ENCODE results near the gene HIVEP3.

Gene HIVEP3

DNA sequence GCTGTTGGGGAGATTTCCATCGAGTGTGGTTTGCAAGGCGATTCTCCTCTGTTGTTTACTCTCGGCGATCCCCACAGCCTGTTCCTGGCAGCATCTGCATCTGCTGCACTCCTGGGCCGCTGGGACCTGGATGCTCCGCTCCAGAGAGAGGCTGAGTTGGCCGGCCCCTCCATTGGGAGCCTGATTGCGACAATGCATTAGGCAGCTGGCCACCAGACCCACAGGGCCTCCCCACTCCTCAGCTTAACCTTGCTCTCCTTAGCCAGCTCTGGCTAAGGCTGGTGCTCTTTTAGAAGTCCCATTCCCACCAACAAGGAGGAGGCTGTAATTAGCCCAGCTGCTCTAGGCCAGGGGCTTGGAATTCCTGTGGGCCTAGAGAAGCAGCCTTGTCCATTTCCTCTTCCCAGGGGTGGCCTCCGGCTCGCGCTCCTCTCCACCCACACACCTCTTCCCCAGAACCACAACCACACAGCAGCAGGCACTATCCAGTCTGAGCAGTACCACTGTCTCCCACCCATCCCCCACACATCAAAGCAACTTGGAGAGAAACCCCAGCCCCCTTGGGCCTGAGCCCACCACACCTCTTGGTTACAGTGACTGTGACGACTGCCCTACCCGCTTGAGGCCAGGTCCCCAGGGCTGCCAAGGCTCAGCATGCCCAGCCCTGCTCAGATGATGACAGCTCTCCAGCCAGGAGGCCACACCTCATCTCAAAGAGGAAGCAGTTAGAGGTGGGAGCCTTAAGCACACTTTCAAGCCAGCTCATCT, 240.4 kb downstream of the HIVEP3 start:
- no peak for DNase-seq

DNA sequence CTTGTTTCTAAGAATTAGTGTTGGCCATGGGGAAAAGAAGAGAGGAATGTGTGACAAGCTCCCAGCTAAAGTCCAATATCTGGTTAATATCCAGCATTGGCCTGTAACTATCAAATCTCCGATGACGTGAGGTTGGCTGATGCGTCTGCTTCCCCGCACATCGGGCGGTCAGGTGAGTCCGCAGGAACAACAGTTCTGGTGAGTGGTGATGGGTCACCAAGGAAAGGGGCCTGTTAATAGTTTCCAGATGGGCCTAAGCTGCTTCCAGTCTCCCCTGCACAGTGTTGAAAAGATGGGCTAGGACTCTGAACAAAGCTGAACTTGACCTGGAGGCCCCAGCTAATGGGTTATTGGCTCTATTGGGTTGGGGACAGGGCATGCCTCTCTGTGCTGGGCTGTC, 241.1 kb downstream of the HIVEP3 start:
- DNase-seq = no peak

DNA sequence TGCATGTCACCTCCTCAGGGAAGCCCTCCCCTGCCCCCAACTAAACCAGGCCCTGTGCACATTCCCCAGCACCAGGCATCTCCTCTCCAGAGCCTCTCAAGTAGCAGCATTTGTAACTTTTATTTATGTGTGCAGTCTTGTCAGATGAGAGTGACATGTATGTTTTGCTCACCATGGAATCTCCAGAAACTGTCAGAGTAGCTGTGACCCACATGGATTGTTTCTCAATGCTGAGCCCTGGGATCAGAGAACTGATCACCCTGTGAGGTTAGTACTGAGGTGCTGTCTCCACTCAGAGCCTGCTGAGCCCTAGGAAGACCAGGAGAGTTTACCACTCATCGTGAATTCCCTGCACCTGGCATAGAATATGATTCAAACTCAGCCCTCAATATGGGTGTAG, 243.3 kb downstream of the HIVEP3 start:
- no peak for DNase-seq

GRCh38 chr1:41674522-41674921, 244.2 kb downstream of the HIVEP3 start:
- no peak for DNase-seq

GRCh38 chr1:41673806-41674205, 244.9 kb downstream of the HIVEP3 start:
- peak; percentile 64 for DNase-seq

GRCh38 chr1:41673378-41673777, 245.3 kb downstream of the HIVEP3 start:
- DNase-seq = peak; percentile 65

DNA sequence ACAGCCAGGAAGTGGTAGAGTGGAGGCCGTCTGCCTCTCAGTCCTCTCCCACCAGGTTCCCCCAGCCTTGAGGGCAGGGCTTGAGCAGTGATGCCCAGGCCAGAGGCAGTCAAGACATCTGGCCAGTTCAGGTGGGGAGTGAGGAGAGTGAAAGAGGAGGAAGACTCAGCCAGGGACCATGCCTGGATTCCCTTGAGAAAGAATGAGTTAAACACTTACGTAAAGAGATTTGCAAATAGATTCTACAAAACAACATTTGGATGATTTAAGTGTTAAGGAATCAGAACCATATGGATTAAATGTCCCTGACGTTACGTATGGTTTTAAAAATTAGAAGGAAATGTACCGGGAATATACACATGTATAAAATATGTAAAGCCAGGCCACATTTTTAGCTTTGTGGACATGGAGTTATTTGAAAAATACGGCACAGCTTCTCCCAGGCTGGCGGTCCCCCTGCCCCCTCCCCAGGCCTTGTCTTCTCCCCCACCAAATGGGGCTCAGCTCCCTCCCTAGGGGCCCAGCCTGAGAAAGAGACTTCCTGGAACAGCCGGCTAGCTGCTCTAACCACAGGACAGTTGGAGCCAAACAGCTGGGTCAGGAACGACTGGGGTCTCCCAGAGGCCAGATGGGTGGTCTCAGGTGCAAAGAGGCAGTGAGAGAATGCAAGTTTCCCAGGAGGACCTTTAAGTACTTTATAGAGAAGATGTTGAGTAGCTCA, 245.9 kb downstream of the HIVEP3 start:
- DNase-seq = no peak

GRCh38 chr1:41672173-41672572, 246.5 kb downstream of the HIVEP3 start:
- no peak for DNase-seq

DNA sequence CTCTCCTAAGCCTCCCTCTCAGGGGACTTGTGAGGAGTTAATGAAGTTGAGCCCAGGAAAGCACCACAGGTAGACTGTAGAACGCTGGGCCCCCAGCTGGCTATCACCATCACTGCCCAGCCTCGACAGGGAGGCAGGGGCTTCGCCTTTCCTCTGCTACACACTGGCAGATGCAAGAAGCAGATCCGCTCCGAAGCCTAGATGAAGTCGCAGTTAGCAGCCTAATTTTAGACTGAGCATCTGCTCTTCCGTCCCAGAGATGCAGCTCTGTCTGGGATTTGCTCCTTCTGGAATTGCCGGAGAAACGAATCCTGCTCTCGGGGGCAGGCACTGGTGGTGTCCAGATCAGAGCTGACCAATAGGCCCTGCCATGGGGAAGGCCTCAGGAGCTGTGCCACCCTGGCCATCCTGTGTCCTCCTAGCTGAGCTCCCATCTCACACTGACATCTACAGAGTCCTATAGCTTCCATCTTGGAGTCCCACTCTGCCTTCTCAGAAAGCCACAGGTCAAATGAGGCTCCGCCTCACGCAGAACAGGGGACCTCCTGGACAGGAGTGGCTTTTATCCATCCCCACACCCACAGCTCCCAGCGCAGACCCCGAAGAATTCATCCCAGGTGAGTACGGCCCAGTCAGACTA, 247.5 kb downstream of the HIVEP3 start:
- no peak for DNase-seq

DNA sequence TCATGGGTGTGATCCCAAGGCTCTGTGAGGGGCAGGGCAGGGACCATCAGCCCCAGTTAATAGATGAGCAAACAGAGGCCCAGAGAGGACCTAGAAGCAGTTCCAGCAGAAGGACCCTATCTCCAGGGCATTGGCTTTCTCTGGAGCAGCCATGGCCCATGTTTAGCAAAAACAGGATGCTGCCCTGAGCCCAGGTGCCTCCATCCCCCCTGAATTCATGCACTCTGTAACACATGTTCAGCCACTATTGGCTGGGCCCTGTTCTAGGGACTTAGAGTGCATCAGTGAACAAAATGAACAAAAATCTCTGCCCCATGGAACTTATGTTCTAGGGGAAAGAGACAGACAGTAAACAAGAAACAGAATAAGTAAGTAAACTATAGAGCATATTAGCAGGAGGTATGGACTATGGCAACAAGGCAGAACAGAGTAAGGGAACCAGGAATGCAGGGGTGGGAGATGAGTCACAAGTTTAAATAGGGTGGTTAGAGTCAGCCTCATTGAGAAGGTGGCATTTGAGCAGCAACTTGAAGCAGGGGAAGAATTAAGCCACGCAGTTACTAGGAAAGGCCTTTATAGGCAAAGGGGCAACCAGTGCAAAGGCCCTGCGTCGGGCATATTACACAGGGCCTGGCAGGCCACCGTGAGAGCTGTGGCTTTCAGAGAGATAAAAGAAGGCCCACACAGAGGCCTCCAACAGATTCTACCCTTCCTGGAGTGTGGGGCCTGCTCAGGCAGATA, 248.3 kb downstream of the HIVEP3 start:
- peak; percentile 66 for DNase-seq

DNA sequence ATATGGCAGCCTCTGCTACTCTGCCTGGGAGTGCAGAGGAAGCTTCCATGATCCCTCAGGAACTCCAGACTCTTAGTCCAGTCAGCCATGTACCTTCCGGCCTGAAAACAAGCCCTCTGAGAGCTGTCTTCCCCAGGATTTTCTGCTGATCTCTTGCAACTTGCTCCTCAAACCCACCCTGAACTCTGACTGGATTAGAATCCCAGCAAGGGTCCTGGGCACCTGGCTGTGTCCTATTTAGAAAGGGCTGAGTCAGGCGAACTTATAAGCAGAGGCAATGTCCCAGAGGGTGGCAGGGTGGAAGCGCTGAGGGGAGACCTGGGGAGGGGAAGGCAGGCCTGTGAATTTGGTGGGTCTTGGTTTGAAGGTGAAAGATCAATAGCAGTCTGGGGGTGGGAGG, 249.8 kb downstream of the HIVEP3 start:
- no peak for DNase-seq

DNA sequence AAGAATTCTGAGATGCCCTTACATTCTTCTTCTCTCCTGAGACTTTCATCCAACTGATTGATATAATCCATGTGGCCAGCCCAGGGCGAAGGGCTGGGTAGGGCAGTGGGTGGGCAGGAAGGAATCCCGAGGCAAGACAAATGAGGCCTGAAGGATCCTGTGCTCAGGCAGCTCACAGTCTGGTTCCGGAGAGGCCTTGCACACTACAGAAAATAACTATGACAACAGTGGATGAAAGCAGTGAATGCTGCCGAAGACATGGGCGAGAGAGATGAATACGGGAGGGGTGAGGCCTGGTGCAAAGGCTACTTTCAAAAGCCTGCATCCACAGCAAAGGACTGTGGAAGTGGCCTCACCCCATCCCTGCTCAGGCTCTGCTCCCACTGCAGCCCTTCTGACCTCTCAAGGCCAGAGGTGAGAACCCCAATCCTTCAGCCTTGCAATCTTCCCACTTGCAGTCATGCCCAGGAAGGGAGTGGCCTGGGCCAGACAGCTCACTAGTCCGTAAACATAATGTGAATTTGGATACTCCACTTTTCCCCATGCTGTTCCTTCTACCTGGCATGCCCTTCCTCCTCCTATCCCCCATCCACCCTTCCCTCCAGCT, 250.6 kb downstream of the HIVEP3 start:
- no peak for DNase-seq

GRCh38 chr1:41666981-41667631, 251.6 kb downstream of the HIVEP3 start:
- DNase-seq = peak; percentile 82

DNA sequence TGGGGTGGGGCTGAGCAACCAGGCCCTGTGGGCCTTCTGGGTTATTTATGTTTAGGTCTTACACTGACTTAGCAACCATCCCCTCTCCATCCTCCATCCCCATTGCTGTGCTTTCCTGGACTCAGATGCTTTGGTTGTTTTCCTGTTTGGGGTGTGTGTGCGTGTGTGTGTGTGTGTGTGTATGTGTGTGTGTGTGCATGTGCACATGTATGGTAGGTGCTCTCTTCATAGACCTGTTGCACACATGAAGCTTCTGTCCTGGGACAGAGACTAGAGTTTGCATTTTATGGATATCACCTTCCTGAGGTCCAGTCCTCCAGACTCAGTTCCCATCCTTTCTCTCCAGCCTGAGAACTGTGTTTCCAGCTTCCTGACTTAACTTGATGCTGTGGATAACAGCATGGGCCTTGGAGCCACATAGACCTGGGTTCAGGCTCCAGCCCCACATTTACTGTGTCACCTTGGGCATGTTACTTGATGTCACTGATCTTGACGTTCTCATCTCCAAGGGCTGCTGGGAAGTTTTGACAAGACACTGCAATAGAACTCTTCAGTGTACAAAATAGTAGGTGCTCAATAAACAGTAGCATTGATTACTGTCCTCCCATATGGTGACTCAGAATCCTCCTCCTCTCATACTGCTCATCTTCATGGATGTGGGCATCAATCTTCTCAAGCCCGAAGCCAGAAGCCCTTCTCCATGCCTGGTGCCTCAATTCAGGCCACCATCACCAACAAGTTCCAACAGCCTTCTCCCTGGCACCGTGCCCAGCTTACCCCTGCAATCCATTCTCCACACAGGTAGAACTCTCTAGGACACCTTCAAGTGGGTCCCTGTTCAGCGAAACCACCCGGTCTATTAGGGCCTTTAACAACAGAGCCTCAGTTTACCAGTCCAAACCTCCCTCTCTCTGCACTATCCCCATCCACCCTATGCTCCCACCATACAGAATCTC, 252.5 kb downstream of the HIVEP3 start:
- DNase-seq = no peak

DNA sequence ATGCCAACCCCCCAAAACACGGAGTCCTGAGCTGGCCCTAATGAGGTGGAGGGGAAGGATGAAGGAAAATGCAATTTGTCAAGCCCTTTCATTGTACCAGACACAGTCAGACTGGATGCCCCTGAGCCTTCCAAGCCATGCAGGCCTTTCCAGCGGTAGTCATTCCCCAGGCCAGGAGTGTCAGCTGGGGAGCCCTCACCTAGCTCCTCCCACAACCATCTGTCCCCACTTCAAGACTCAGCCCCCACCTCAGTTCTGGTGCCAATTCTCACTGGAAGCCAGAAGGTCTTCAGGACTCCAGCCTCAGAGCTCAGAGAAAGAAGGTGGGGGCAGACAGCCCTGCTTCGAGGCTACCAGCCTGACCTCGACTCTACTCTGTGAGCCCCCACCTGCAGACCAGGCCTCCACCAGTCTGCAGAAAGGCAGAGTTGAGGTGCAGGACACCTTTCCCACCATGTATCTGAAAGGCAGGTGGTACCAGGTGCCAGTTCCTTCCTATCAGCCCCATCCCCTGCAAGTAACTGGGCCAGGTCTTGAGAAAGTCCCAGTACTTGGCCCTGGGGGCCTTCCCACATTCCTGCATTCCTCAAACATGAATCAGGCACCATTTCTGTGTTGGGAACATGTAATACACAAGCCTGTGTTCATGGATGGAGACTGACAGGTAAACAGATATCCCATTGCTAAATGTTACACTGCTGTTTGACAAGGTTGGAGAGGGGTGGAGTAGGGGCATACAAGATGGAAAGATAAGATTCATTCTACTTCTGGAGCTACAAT, 253.7 kb downstream of the HIVEP3 start:
- no peak for DNase-seq

DNA sequence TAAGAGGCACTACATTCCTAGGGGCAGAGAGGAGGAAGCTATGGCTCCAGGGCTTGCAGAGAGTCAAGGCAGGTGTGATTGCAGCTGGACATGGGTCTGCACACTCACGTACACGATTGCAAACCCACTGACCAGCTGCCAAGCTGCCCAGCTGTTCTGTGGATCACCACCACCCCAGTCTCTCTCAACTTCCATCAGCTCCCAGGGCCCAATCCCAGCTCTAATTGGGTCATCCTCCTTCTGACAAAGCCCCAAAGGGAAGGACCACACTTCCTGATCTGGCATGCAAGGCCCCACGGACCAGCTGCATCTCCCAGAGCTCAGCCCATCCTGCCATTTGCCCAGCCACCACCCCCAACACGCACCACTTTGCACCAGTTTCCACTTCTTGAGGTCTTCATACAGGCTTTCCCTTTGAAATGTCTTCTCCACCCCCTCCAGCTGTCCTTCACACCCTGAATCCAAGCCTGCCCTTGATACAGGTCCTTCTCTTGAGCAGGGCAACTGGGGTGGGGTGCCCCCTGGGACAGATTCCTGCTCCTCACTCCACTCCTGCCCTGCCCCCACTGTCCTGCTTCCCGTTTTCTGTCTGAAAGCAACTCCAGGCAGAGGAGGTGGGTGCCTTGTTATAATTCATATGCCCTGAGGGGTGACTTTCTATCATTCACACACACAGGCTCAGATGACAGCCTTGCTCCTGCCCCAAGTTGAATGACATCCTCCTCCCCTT, 254.9 kb downstream of the HIVEP3 start:
- DNase-seq = no peak

DNA sequence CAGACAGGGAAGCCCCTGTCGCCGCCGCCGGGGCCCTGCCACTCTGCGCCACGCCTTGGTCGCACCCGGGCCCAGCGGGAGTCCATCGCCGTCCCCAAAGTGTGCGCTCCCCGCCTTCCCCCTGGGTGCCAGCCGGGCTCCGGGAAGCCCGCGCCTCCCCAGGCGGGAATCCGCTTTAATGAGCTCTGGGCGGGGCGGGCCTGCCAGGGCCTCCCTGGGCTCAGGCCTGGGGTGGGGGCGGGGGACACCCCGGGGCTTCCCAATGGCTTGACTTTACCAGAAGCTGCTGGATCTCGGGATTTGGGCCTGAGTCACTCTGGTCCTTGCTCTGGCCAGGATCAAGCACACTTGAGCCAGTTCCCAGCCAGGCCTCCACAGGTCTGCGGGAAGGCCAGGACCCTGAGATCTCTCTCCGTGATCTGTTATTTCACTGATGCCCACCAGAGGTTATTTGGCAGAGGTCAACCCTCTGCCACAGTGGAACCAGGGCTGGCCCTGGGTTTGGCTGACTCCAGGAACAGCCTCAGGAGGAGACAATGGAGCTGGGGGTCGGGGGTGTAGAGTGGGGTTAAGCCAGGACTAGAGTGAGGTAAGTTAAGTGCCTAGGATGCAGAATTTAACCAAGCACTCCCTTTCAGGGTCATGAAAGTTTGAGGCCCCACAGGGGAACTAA, 255.8 kb downstream of the HIVEP3 start:
- no peak for DNase-seq

GRCh38 chr1:41662061-41662764, 256.5 kb downstream of the HIVEP3 start:
- DNase-seq = peak; percentile 81
